GM19324 (cell line): ENCODE data around the gene CCT6A.
"Not testable (repeated sequence)": the region's sequence is repeated elsewhere in the genome, so short reads cannot be mapped to it uniquely, and the experiment has no call there.

Source experiments
- ATAC-seq: cut with Tn5 transposase; IDR thresholded peaks from one replicate; pipeline ENCODE4 v1.9.1; 2021; ENCODE audit warnings: mild to moderate bottlenecking, moderate library complexity; ENCODE audit not compliant: unreplicated experiment, low FRiP score

The CCT6A gene

GRCh38 chr7:56051053-56051338 is 569 bp upstream of the CCT6A start:
- no peak for ATAC-seq

- ATAC-seq: no peak
These were observed 1.8 kb downstream of the CCT6A start for GRCh38 chr7:56053379-56053778.

- ATAC-seq: no peak
These were observed 2.4 kb downstream of the CCT6A start for GRCh38 chr7:56053993-56054392.

DNA sequence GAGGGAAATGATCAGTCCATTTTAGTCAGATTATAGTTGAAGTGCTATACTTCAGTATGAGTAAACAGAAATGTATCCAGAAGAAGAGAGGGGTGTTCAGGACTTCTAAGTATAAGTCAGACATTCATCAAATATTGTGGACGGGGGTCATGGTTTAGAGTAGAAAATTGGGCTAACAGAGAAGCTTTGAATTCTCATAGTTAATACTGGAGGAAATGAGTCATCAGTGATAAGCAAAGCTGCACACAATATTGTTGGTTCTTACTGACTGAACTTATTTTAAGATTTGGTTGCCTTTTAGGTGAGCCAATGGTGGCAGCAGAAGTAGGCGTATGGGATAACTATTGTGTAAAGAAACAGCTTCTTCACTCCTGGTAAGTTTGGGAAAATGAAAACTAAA is 10.8 kb downstream of the CCT6A start:
- no peak for ATAC-seq

DNA sequence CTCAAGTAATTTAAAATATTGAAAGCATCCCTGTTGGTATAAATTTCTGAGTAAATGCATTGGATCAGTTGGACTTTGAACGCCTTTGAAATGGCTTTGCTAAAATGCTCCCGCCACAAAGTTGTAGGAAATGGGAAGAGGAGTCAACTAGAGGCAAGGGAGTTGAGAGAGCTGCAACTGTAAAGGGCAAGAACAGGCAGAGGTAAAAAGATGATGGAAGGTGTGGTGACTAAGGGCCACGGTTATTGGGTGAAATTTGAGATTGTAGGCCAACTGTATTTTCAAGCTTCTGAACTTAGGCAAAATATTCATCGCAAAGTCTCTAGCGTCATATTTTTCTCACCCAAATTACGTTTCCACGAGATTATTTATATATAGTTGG is 11.9 kb downstream of the CCT6A start:
- no peak for ATAC-seq

- ATAC-seq: peak; percentile 92
These were observed 12.5 kb downstream of the CCT6A start, which contains the start of gene SUMF2 for GRCh38 chr7:56063882-56064625. TSS of gene SUMF2 (plus strand) at chr7:56064286. CDS start at chr7:56064312, 26 bp downstream.

GRCh38 chr7:56066376-56066775 is 14.8 kb downstream of the CCT6A start:
- ATAC-seq: not testable (repeated sequence)

- ATAC-seq: peak; percentile 85
These were observed 22.8 kb downstream of the CCT6A start for GRCh38 chr7:56074371-56074791.

- no peak for ATAC-seq
These were observed 26.1 kb downstream of the CCT6A start for GRCh38 chr7:56077681-56078080.

GRCh38 chr7:56078196-56078595 is 26.6 kb downstream of the CCT6A start:
- ATAC-seq: no peak

- no peak for ATAC-seq
These were observed 28.1 kb downstream of the CCT6A start for GRCh38 chr7:56079450-56080185.

- not testable (repeated sequence) for ATAC-seq
These were observed 29.3 kb downstream of the CCT6A start for GRCh38 chr7:56080726-56081435.

DNA sequence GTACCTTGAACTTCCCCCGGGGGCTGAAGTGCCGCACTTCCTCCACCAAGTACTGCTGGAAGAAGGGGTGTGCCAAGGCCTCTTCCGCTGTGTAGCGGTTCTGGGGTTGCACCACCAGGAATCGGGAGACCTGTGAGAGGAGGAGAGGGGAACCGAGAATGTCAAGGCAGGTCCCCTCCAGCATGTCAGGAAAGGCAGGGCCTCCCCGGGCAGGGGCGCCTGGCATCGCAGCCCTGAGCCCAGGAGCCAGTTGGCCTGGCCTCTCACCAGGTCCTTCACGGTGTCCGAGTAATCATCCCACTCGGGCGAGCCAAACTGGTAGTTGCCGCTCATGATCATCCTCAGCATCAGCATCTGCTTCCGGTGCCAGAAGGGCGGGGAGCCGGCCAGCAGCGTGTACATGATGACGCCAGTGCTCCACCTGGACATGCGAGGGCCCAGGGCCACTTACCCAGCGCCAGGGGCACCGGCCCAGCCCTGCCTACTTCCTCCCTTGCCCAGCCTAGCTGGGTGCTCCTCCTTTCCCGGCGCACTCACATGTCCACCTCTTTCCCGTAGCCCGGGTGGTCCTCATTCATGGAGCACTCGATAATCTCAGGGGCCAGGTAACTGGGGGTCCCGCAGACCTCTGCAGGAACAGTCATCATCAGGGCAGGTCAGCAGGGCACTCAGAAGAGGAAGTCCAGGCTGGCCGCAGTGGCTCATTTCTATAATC is 30.2 kb downstream of the CCT6A start:
- ATAC-seq: no peak

- no peak for ATAC-seq
These were observed 31.7 kb downstream of the CCT6A start for GRCh38 chr7:56083150-56083785.

DNA sequence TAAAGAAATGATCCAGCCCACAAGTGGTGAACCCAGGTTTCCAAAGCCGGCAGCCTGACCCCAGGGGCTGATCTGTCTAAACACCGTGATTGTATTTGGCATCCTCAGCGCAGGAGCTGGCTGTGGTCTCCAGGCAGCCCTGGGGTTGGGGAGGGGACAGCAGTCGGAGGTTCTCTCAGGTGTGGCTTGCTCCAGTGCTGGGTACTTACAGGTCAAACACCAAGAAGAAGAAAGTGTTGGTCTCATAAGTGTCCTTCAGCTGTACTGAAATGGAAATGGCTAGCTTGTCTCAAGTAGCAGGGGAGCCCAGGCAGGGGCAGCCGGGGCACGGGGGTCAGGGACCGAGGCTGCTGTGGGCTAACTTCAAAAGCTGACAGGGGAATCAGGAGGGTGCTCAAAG is 35.2 kb downstream of the CCT6A start:
- ATAC-seq: no peak

- ATAC-seq: no peak
These were observed 35.9 kb downstream of the CCT6A start for GRCh38 chr7:56087445-56087844.

- no peak for ATAC-seq
These were observed 40.0 kb downstream of the CCT6A start for GRCh38 chr7:56091591-56091990.

DNA sequence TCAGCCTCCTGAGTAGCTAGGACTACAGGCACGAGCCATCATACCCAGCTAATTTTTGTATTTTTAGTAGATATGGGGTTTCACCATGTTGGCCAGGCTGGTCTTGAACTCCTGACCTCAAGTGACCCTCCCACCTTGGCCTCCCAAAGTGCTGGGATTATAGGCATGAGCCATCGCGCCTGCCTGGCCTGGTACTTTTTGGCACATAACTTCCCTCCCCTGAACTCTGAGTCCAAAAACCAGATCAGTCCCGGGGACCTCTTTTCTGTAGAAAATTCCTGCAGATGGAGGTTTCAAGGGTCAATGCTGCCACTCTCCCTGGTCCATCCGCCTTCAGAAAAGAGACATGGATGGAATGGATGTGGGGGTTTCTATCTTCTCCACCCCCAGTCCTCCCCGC is 40.8 kb downstream of the CCT6A start:
- ATAC-seq: not testable (repeated sequence)

DNA sequence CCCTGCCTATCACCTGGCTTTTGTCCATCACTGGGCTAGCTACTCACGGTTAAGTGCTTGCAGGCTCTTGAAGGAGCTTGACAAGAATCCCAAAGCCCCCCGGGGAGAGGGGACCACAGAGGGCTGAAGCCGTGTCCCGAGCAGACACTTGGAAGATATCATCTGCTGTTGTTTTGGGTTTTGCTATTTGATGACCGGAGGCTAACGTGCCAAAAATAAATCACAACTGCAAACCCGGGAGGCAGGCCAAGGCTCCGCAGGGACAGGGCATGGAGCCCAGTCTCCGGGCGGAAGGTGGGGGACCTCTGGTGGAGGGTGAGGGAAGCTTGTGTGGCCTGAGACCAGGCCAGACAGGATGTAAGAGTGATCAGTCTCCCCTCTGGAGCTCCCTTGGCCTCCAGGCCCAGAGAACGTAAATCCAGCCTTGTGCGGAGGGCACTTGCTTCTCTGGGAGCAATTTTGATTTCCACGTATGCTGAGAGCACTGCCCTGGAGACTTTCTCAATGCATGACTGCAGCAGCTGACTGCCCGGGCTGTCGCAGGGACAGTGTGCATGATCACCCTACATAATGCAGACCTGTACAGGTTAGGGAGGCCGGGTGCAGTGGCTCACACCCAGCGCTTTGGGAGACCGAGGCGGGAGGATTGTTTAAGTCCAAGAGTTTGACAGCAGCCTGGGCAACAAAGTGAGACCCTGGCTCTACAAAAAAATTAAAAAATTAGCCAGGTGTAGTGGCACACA is 41.4 kb downstream of the CCT6A start, which contains the start of gene PHKG1:
Gene PHKG1, minus strand, starts transcription at position 164 of the 743 bp plus-strand sequence. CDS start 4,011 bp downstream, outside the sequence.
- no peak for ATAC-seq

GRCh38 chr7:56097700-56098099 is 46.1 kb downstream of the CCT6A start:
- no peak for ATAC-seq
